Breast epithelium (tissue), 4 donors: ENCODE measurements around the gene MAPK14. TPM values are rescaled to one million over a fixed set of nuclear protein-coding genes. Genes with fewer than 3 reads are reported as not detected.

Experiments
- DNase-seq, 2 donors: peaks; one replicate each; pipeline ENCODE4 v3.0.0-alpha.2; 2019; ENCODE audit warnings: low spot score in 2 of 2
- H3K27ac ChIP-seq, 2 donors: fragments of 200-600 bp; sonication (generic) in 1 of 2; one replicate each; pipeline ENCODE4 v1.5.1; 2016 to 2019; ENCODE audit warnings: mild to moderate bottlenecking in 1 of 2
- H3K27me3 ChIP-seq, 2 donors: fragments of 200-600 bp; sonication (generic) in 1 of 2; one replicate each; pipeline versions ENCODE4 v1.5.1 to v1.6.0; 2017 to 2019; ENCODE audit warnings: control low read depth in 1 of 2, mild to moderate bottlenecking in 1 of 2
- H3K36me3 ChIP-seq: fragments of 200-600 bp; one replicate; pipeline ENCODE4 v1.5.1; 2019
- H3K4me1 ChIP-seq, 2 donors: fragments of 200-600 bp; sonication (generic); one replicate each; pipeline ENCODE4 v1.5.1; 2016 to 2019; ENCODE audit warnings: control low read depth in 1 of 2
- H3K4me3 ChIP-seq, 3 donors: fragments of 200-600 bp; sonication (generic); 1 replicate in 2 of 3; 2 replicates in 1 of 3; pipeline ENCODE4 v1.5.1; 2016 to 2019; ENCODE audit warnings: mild to moderate bottlenecking in 3 of 3, moderate library complexity in 2 of 3
- H3K9me3 ChIP-seq, 2 donors: fragments of 200-600 bp; sonication (generic) in 1 of 2; one replicate each; pipeline ENCODE4 v1.5.1; 2016 to 2019; ENCODE audit warnings: control low read depth in 1 of 2
- POLR2A ChIP-seq: fragments of 450-650 bp; IDR thresholded peaks from one replicate; pipeline ENCODE4 v1.6.1; 2016; ENCODE audit warnings: antibody characterized with exemption, mild to moderate bottlenecking, moderate library complexity
- POLR2AphosphoS5 ChIP-seq, 3 donors: sonication (generic); formaldehyde crosslinking; IDR thresholded peaks; one replicate each; pipeline ENCODE4 v1.6.1; 2017; ENCODE audit warnings: antibody characterized with exemption in 3 of 3
- intact Hi-C: fragments of 100-400 bp; cut with DNase I; formaldehyde crosslinking; loops from one replicate; pipeline ENCODE4 v1.15.1; 2023; ENCODE audit warnings: low total_unique reads
- total RNA-seq, 3 donors: library from RNA; depleted of rRNA; stranded (reverse); fragments of >200 nt; gene quantifications; one replicate each; pipeline ENCODE4 v1.1.0, GENCODE V29; 2016
- TF ChIP-seq, protein P1 (sequence below), 3 donors: fragments of 450-650 bp; IDR thresholded peaks; one replicate each; pipeline ENCODE4 v1.5.1; 2016 to 2017; ENCODE audit warnings: antibody characterized with exemption in 3 of 3, mild to moderate bottlenecking in 3 of 3, moderate library complexity in 3 of 3

MAPK14 gene
- total RNA-seq, 3 donors from 2014 or later: 72.8 to 85.6 (median 81.3) TPM

GRCh38 chr6:36131511-36132245 lies 104.1 kb downstream of the MAPK14 start:
- H3K27me3 ChIP-seq: no peaks in the 10 kb centered on the region
- TF ChIP-seq, protein P1, sequence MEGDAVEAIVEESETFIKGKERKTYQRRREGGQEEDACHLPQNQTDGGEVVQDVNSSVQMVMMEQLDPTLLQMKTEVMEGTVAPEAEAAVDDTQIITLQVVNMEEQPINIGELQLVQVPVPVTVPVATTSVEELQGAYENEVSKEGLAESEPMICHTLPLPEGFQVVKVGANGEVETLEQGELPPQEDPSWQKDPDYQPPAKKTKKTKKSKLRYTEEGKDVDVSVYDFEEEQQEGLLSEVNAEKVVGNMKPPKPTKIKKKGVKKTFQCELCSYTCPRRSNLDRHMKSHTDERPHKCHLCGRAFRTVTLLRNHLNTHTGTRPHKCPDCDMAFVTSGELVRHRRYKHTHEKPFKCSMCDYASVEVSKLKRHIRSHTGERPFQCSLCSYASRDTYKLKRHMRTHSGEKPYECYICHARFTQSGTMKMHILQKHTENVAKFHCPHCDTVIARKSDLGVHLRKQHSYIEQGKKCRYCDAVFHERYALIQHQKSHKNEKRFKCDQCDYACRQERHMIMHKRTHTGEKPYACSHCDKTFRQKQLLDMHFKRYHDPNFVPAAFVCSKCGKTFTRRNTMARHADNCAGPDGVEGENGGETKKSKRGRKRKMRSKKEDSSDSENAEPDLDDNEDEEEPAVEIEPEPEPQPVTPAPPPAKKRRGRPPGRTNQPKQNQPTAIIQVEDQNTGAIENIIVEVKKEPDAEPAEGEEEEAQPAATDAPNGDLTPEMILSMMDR (IDR thresholded peaks at IDR 0.05): no peak
- TF ChIP-seq POLR2AphosphoS5 (IDR thresholded peaks at IDR 0.05) (no peak), POLR2A (no peak)
- no peaks in the 10 kb centered on the region for H3K36me3 ChIP-seq
- H3K4me3 ChIP-seq: peak overlapping the region; percentile 37 to 81 (median 59)
- intact Hi-C loops: loop anchor here (5.0 kb wide), 1 partner anchor 66 kb away; the partner anchor contains the start of gene BRPF3
- DNase-seq: no peak
- H3K27ac ChIP-seq: peak overlapping the region; percentile 89 to 95
- no peaks in the 10 kb centered on the region for H3K9me3 ChIP-seq
- peaks cover 3% of the 10 kb centered on the region in 2 donors for H3K4me1 ChIP-seq

DNA sequence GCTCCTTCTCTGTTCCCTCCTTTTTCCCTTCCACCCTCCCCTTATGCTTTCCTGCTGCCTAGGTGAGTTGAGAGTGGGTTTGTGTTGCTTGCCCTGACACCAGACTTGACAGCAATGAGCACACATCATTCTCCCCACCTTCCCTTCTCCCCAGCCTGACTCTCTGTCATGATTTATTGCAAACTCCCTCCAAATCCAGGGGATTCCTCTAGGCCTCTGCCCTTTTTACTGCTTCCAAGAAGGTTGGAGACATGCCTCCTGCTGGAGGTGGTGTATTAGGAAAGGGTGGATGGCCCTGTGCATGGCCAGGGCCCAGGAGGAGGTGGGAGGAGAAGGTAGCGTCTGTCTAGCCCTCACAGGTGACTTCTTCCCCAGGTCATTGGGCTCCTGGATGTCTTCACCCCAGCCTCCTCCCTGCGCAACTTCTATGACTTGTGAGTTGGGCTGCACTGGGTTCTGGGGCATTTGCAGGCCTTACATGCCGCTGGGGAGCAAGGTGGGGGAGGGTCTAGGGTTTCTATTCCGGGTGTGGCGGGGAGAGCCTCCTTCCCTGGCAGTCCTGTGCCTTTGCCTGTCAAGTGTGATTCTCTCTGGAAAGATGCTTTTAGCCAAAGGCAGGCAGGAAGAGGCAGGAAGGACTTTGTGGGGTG lies 104.8 kb downstream of the MAPK14 start:
- TF ChIP-seq POLR2A: no peak
- TF ChIP-seq, protein P1 (IDR thresholded peaks at IDR 0.05): no peak
- no peak for TF ChIP-seq POLR2AphosphoS5 (IDR thresholded peaks at IDR 0.05)
- H3K4me1 ChIP-seq: peaks cover 3% of the 10 kb centered on the region in 2 donors
- DNase-seq: no peak
- H3K9me3 ChIP-seq: no peaks in the 10 kb centered on the region
- peak overlapping the region in 1 of 3 donors; percentile 81 for H3K4me3 ChIP-seq
- no peaks in the 10 kb centered on the region for H3K36me3 ChIP-seq
- intact Hi-C loops: loop anchor here (5.0 kb wide), 1 partner anchor 65 kb away; the partner anchor contains the start of gene BRPF3
- no peaks in the 10 kb centered on the region for H3K27me3 ChIP-seq
- peak overlapping the region; percentile 89 to 95 for H3K27ac ChIP-seq

GRCh38 chr6:36133148-36133547 lies 105.5 kb downstream of the MAPK14 start:
- no peak overlapping the region for H3K4me3 ChIP-seq
- peak overlapping the region; percentile 89 to 95 for H3K27ac ChIP-seq
- H3K4me1 ChIP-seq: peaks cover 3% of the 10 kb centered on the region in 2 donors
- intact Hi-C loops: loop anchor here (5.0 kb wide), 1 partner anchor 64 kb away; the partner anchor contains the start of gene BRPF3
- no peaks in the 10 kb centered on the region for H3K9me3 ChIP-seq
- no peaks in the 10 kb centered on the region for H3K36me3 ChIP-seq
- H3K27me3 ChIP-seq: no peaks in the 10 kb centered on the region
- no peak for DNase-seq
- no peak for TF ChIP-seq POLR2A
- no peak for TF ChIP-seq POLR2AphosphoS5 (IDR thresholded peaks at IDR 0.05)
- TF ChIP-seq, protein P1 (IDR thresholded peaks at IDR 0.05): no peak

DNA sequence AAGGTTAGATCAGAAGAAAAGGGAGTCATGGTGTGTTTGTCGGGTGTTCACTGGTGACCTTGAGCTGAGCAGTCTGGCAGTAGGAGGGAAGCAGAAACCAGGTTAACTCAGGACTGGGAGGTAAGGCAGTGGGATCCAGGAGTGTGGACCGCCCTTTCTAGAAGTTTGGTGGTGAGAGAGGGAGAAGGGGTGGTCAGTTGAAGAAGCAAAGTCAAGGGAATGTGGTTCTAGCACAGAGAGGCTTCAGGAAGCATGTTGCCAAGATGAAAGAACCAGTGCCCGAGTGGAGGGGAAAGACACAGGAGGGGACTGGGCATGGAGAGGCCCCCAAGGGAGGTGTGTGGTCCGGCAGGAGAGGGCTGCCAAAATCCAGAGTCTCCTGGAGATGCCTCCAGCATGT lies 106.3 kb downstream of the MAPK14 start:
- Histone ChIP-seq H3K9me3 (no peaks in the 10 kb centered on the region), H3K36me3 (no peaks in the 10 kb centered on the region), H3K4me3 (no peak overlapping the region), H3K27ac (no peak overlapping the region), H3K27me3 (no peaks in the 10 kb centered on the region), H3K4me1 (peaks cover 3% of the 10 kb centered on the region in 2 donors)
- TF ChIP-seq, protein P1 (IDR thresholded peaks at IDR 0.05): no peak
- TF ChIP-seq POLR2AphosphoS5 (IDR thresholded peaks at IDR 0.05) (no peak), POLR2A (no peak)
- intact Hi-C loops: loop anchor here (5.0 kb wide), 1 partner anchor 63 kb away; the partner anchor contains the start of gene BRPF3
- DNase-seq: no peak
